Chondrocyte (in vitro differentiated cells): ENCODE data around the gene VPS4B. TPM values are rescaled to one million over a fixed set of nuclear protein-coding genes. Genes with fewer than 3 reads are reported as not detected.
A peak's percentile ranks its signal among the peaks of the same experiment; 100 is the strongest.

Source experiments
- DNase-seq: peaks from one replicate; pipeline ENCODE4 v3.0.0; 2021; ENCODE audit warnings: mixed read lengths, low spot score
- H3K27ac Mint-ChIP-seq: one replicate; pipeline ENCODE4 v1.8.0; 2021; ENCODE audit warnings: mild to moderate bottlenecking, moderate library complexity, mixed read lengths; ENCODE audit not compliant: unreplicated experiment
- H3K27me3 Mint-ChIP-seq: 2 replicates; pipeline ENCODE4 v1.8.0; 2021; ENCODE audit warnings: low read depth, mixed read lengths
- H3K36me3 Mint-ChIP-seq: 2 replicates; pipeline ENCODE4 v1.8.0; 2021; ENCODE audit warnings: low read depth, mixed read lengths
- H3K4me1 Mint-ChIP-seq: 2 replicates; pipeline ENCODE4 v1.8.0; 2021; ENCODE audit warnings: low read depth, mild to moderate bottlenecking, mixed read lengths
- H3K4me3 Mint-ChIP-seq: one replicate; pipeline ENCODE4 v1.8.0; 2021; ENCODE audit warnings: mild to moderate bottlenecking, moderate library complexity, mixed read lengths; ENCODE audit not compliant: unreplicated experiment
- H3K9me3 Mint-ChIP-seq: 2 replicates; pipeline ENCODE4 v1.8.0; 2021; ENCODE audit warnings: low read depth, mixed read lengths
- total RNA-seq: library from RNA; stranded (reverse); gene quantifications from 3 replicates; pipeline ENCODE4 v1.2.1, GENCODE V29; 2021
- TF ChIP-seq, protein P1 (sequence below): fragments of 200-600 bp; sonication (generic); IDR thresholded peaks from 2 replicates; pipeline ENCODE4 v1.5.0; 2021; ENCODE audit warnings: antibody characterized with exemption, mild to moderate bottlenecking, moderate library complexity

VPS4B gene
- total RNA-seq, 1 donor from 2014 or later: 54.9 TPM

DNA sequence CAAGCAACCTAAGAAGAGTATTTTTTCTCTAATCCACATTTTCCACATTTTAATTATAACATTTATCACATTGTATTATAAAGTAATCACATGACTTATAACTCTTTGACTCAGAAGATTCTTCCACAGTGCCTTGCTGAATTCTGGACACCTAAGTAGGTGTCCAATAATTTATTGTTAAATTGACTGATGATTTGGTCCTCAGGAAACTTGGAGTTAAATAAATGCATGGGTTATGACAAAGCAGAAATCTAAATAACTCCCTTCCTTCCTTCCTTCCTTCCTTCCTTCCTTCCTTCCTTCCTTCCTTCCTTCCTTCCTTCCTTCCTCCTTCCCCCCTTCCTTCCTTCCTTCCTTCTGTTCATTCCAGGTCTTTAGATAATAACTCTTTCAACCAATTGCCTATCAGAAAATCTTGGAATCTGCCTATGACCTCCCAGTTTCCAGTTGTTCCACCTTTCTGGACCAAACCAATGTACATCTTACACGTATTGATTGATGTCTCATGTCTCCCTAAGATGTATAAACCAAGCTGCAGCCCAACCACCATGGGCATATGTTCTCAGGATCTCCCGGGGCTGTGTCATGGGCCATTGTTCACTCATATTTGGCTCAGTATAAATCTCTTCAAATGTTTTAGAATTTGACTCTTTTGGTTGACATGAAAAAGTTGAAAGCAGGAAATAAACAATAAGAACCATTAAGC, 44.8 kb downstream of the VPS4B start:
- peaks cover 8% of the 10 kb centered on the region for H3K9me3 Mint-ChIP-seq
- no peak for DNase-seq
- H3K27me3 Mint-ChIP-seq: no peaks in the 10 kb centered on the region
- H3K36me3 Mint-ChIP-seq: no peaks in the 10 kb centered on the region
- TF ChIP-seq, protein P1, sequence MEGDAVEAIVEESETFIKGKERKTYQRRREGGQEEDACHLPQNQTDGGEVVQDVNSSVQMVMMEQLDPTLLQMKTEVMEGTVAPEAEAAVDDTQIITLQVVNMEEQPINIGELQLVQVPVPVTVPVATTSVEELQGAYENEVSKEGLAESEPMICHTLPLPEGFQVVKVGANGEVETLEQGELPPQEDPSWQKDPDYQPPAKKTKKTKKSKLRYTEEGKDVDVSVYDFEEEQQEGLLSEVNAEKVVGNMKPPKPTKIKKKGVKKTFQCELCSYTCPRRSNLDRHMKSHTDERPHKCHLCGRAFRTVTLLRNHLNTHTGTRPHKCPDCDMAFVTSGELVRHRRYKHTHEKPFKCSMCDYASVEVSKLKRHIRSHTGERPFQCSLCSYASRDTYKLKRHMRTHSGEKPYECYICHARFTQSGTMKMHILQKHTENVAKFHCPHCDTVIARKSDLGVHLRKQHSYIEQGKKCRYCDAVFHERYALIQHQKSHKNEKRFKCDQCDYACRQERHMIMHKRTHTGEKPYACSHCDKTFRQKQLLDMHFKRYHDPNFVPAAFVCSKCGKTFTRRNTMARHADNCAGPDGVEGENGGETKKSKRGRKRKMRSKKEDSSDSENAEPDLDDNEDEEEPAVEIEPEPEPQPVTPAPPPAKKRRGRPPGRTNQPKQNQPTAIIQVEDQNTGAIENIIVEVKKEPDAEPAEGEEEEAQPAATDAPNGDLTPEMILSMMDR: no peak
- no peak overlapping the region for H3K4me3 Mint-ChIP-seq
- H3K4me1 Mint-ChIP-seq: peaks cover 13% of the 10 kb centered on the region
- no peak overlapping the region for H3K27ac Mint-ChIP-seq

DNA sequence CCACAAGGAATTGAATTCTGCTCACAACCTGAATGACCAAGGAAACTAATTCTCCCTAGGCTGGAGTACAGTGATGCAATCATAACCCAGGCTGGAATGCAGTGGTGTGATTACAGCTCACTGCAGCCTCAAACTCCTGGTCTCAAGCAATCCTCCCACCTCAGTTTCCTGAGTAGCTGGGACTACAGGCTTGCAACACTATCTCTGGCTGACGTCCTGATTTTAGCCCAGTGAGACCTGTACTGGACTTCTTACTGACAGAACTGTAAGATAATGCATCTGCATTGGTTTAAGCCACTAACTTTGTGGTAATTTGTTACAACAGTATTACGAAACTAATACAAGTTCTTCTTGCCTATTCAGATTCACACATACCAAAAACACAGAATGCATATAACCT, 45.7 kb downstream of the VPS4B start:
- Mint-ChIP-seq H3K27ac (no peak overlapping the region), H3K36me3 (no peaks in the 10 kb centered on the region), H3K4me1 (peaks cover 13% of the 10 kb centered on the region), H3K4me3 (no peak overlapping the region), H3K27me3 (no peaks in the 10 kb centered on the region), H3K9me3 (peaks cover 8% of the 10 kb centered on the region)
- TF ChIP-seq, protein P1: no peak
- DNase-seq: no peak

DNA sequence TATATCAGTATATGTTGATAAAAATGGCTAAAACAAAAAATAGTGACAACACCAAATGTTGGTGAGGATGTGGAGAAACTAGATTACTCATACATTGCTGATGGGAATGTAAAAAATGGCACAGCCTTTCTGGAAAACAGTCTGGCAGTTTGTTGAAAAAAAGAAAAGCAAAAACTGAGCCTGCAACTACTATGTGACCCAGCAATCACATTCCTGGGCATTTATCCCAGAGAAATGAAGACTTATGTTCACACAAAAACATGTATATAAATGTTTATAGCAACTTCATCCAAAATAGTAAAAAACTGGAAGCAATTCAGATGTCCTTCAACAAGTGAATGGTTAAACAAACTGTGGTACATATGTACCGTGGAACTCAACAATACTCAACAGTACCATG, 47.7 kb downstream of the VPS4B start:
- Mint-ChIP-seq H3K4me3 (no peak overlapping the region), H3K4me1 (peaks cover 10% of the 10 kb centered on the region), H3K9me3 (peaks cover 8% of the 10 kb centered on the region), H3K36me3 (no peaks in the 10 kb centered on the region), H3K27ac (no peak overlapping the region), H3K27me3 (no peaks in the 10 kb centered on the region)
- DNase-seq: no peak
- TF ChIP-seq, protein P1: no peak

DNA sequence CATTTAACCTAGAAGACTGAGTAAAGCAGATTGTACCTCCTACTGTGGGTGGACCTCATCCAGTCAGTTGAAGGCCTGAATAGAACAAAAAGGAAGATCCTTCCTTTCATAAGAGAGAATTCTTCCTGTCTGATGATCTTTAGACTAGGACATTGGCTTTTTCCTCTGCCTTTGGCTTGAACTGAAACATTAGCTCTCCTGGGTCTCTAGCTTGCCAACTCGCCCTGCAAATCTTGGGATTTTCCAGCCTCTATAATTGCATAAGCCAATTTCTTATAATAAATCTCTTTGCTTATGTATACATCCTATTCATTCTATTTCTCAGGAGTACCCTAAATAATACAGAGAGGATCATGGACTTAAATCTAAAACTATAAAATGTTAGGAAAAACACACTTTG, 49.1 kb downstream of the VPS4B start:
- Mint-ChIP-seq H3K9me3 (peaks cover 8% of the 10 kb centered on the region), H3K27me3 (no peaks in the 10 kb centered on the region), H3K4me1 (peaks cover 8% of the 10 kb centered on the region), H3K4me3 (no peak overlapping the region), H3K36me3 (no peaks in the 10 kb centered on the region), H3K27ac (no peak overlapping the region)
- TF ChIP-seq, protein P1: no peak
- DNase-seq: no peak

DNA sequence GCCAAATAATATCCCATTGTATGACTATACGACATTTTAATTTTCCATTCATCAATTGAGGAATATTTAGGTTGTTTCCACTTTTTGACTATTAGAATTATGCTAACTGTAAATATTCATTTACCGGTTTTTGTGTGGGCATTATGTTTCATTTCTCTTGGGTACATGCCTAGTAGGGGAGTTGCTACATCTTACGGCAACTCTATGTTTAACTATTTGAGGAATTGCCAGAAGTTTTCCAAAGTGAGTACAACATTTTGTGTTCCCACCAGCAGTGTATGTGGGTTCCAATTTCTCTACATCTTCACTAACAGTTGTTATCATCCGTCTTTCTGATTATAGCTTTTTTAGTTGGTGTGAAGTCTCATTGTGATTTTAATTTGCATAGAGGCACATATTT, 53.7 kb downstream of the VPS4B start:
- H3K4me3 Mint-ChIP-seq: peak overlapping the region; percentile 79
- H3K9me3 Mint-ChIP-seq: no peaks in the 10 kb centered on the region
- H3K27ac Mint-ChIP-seq: no peak overlapping the region
- no peak for DNase-seq
- no peaks in the 10 kb centered on the region for H3K36me3 Mint-ChIP-seq
- H3K4me1 Mint-ChIP-seq: peaks cover 35% of the 10 kb centered on the region
- TF ChIP-seq, protein P1: no peak
- H3K27me3 Mint-ChIP-seq: no peaks in the 10 kb centered on the region
